LNCAP (cell line): Measurements from ENCODE around the gene CD200.

ENCODE experiments used
- CTCF ChIP-seq: fragments of 450-650 bp; IDR thresholded peaks from 2 replicates; pipeline ENCODE4 v1.5.1; 2017; ENCODE audit warnings: mild to moderate bottlenecking

Gene CD200

DNA sequence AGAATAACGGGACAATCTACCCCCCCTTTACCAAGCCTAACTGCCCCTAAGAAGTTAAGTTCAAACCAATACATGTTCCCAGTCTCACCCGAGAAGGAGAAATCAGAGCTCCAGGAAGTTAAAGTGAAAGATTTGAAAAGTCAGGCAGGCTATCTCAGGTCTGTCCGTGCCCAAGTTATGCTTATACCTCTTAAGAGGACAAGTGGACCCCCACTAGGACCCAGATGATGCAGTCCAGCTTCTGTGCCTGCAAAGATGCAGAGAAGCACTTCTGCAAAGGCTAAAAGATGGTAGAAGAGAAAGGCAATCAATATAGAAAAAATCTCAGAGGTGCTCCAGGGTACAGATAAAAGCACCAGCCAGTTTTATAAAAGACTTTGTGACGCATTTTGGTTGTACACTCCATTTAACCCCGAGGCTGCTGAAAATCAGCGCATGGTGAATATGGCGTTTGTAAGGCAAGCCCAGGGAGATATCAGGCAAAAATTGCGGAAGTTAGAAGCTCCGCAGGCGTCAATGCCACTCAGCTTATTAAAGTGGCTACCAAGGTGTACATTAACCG, 29.1 kb upstream of the CD200 start:
- TF ChIP-seq CTCF, result no peak

- TF ChIP-seq CTCF, result no peak
These were observed 28.3 kb upstream of the CD200 start for GRCh38 chr3:112304611-112305010.

- TF ChIP-seq CTCF, result no peak
These were observed 26.1 kb upstream of the CD200 start for GRCh38 chr3:112306825-112307224.

- no peak for TF ChIP-seq CTCF
These were observed 25.4 kb upstream of the CD200 start for GRCh38 chr3:112307557-112307956.

GRCh38 chr3:112308151-112308911, 24.6 kb upstream of the CD200 start:
- TF ChIP-seq CTCF, result no peak

GRCh38 chr3:112314649-112315048, 18.3 kb upstream of the CD200 start:
- TF ChIP-seq CTCF, result no peak

DNA sequence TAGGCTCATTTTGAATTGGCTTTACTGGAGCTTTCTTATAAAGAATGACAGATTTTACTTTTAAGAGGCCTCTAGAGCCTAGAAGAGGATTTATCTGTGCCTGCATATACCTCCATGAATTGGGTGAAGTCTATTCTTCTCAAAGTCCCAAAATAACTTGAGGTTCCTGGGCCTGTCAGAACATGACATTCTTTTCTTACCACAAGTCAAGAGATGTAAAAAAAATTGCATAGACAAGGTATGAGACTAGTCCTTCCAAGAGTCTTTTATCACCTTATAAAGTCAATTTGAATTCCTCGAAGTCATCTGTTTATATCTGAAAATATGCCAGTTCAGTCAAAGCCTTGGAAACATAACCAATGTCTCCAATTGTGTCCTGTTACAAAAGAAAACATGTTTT, 17.2 kb upstream of the CD200 start:
- no peak for TF ChIP-seq CTCF
